ENCODE results near the gene ZPBP.

DNA sequence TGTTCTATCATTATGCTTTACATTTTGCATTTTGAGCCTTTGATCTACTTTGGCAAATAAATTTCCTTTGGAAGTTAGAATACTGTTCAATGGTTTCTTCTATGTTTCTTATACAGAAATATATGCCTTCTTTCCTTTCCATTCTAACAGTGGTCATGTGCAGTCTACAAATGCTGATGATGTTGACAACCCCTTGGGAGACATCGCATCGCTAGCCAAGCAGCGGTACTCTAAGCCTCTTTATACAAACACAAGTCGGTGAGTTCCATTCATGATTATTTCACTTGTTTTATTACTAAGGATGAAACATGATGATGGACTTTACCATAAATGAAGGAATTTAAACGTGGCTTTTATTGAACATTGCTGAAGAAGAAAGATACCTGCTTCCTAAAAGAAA, 48.1 kb upstream of the ZPBP start:
- TF ChIP-seq POLR2A (IDR thresholded peaks at IDR 0.05) (no peak), POLR2AphosphoS5 (IDR thresholded peaks at IDR 0.05) (no peak)
